Karpas-422 (cell line): ENCODE results near the gene FAM114A1. TPM values are rescaled to one million over a fixed set of nuclear protein-coding genes. Genes with fewer than 3 reads are reported as not detected.

Experiments
- DNase-seq: peaks from one replicate; pipeline ENCODE4 v3.0.0-alpha.2; 2015
- H2AFZ ChIP-seq: fragments of 200-600 bp; sonication (generic); 2 replicates; pipeline ENCODE4 v1.6.1; 2014; ENCODE audit warnings: antibody characterized with exemption, low read length, mixed read lengths
- H3K27ac ChIP-seq: fragments of 200-600 bp; sonication (generic); 2 replicates; pipeline ENCODE4 v1.5.1; 2014; ENCODE audit warnings: mild to moderate bottlenecking, low read length, moderate library complexity
- H3K27me3 ChIP-seq: fragments of 200-600 bp; sonication (generic); 2 replicates; pipeline ENCODE4 v1.6.1; 2014; ENCODE audit warnings: low read length, mixed read lengths
- H3K36me3 ChIP-seq: fragments of 200-600 bp; sonication (generic); 2 replicates; pipeline ENCODE4 v1.6.1; 2014; ENCODE audit warnings: low read length, mixed read lengths; ENCODE audit not compliant: insufficient read depth
- H3K4me1 ChIP-seq: fragments of 200-600 bp; sonication (generic); 2 replicates; pipeline ENCODE4 v1.6.1; 2014; ENCODE audit warnings: mild to moderate bottlenecking, low read length, mixed read lengths
- H3K4me2 ChIP-seq: fragments of 200-600 bp; sonication (generic); 2 replicates; pipeline ENCODE4 v1.6.1; 2014; ENCODE audit warnings: low read length, low read depth, mild to moderate bottlenecking; ENCODE audit not compliant: poor library complexity, severe bottlenecking
- H3K4me3 ChIP-seq: fragments of 200-600 bp; sonication (generic); 2 replicates; pipeline ENCODE4 v1.5.1; 2014; ENCODE audit warnings: mild to moderate bottlenecking, antibody characterized with exemption, low read length, mixed read lengths
- H3K79me2 ChIP-seq: fragments of 200-600 bp; sonication (generic); 2 replicates; pipeline ENCODE4 v1.6.1; 2014; ENCODE audit warnings: mild to moderate bottlenecking, low read length, mixed read lengths
- H3K9ac ChIP-seq: fragments of 200-600 bp; sonication (generic); 2 replicates; pipeline ENCODE4 v1.6.0; 2014; ENCODE audit warnings: low read length
- H3K9me2 ChIP-seq: fragments of 200-600 bp; sonication (generic), shearing (Covaris generic); replicated peaks from 2 replicates; pipeline ENCODE4 v1.6.0; 2014; ENCODE audit warnings: mild to moderate bottlenecking, low read length, moderate library complexity; ENCODE audit not compliant: insufficient read depth
- H3K9me3 ChIP-seq: fragments of 300-700, 200-600 bp; sonication (generic); 2 replicates; pipeline ENCODE4 v1.6.1; 2014; ENCODE audit warnings: low read length, mixed read lengths
- H4K20me1 ChIP-seq: fragments of 200-600 bp; sonication (generic); 2 replicates; pipeline ENCODE4 v1.6.1; 2014; ENCODE audit warnings: mild to moderate bottlenecking, antibody characterized with exemption, low read length, low read depth; ENCODE audit not compliant: insufficient read depth
- total RNA-seq: library from RNA; depleted of rRNA; stranded (reverse); fragments of >200 nt; shearing (Covaris generic); gene quantifications from 2 replicates; pipeline ENCODE4 v1.2.3, GENCODE V29; 2014; ENCODE audit warnings: low replicate concordance

Gene FAM114A1
- total RNA-seq, 1 experiment from 2014 or later: 1.6 TPM

DNA sequence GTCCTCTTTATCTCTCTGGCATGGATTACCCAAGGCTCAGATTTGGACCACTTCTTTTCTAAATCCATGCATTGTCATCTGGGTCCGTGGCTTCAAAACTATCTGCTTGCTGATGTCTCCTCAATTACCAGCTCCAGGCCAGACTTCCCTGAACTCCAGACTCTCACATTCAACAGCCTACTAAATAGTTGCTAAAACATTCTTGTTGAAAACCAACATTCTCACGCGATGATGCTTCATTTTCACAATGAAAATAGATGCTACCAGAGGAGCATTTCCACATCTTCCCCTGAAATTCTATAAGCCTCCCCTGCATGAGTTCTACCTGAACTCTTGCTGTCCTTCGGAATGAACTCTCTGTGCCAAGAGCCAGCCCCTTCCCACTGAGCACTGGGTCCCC is 5.8 kb upstream of the FAM114A1 start:
- H3K36me3 ChIP-seq: no peaks in the 10 kb centered on the region
- H4K20me1 ChIP-seq: no peaks in the 10 kb centered on the region
- DNase-seq: peak; percentile 27
- H2AFZ ChIP-seq: peak overlapping the region; percentile 30; the same call in 1 of the 2 replicates
- H3K27ac ChIP-seq: no peak overlapping the region
- no peak overlapping the region for H3K4me2 ChIP-seq
- H3K9ac ChIP-seq: no peak overlapping the region
- no peaks in the 10 kb centered on the region for H3K9me2 ChIP-seq
- no peaks in the 10 kb centered on the region for H3K9me3 ChIP-seq
- H3K4me3 ChIP-seq: no peak overlapping the region
- peaks cover 36% of the 10 kb centered on the region for H3K4me1 ChIP-seq
- no peaks in the 10 kb centered on the region for H3K27me3 ChIP-seq
- H3K79me2 ChIP-seq: no peaks in the 10 kb centered on the region

DNA sequence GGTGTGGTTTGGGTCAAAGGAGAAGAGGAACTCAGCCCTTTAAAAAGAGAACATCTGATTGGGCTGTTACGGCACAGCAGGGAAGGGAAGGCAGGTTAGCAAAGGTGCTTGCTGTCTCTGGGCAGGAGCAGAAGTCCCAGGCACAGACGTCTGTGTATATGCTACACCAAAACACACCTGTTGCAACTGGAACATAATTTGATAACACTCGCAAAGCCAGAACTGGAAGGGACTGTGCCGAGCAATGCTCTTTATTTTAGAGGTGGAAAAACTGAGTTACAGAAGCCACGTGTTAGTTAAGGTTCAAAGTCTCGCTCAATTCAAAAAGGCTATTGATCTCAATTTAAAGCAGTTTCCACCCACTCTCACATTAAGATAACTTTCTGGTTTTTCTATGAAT is 2.2 kb upstream of the FAM114A1 start:
- no peaks in the 10 kb centered on the region for H3K36me3 ChIP-seq
- peak; percentile 38 for DNase-seq

DNA sequence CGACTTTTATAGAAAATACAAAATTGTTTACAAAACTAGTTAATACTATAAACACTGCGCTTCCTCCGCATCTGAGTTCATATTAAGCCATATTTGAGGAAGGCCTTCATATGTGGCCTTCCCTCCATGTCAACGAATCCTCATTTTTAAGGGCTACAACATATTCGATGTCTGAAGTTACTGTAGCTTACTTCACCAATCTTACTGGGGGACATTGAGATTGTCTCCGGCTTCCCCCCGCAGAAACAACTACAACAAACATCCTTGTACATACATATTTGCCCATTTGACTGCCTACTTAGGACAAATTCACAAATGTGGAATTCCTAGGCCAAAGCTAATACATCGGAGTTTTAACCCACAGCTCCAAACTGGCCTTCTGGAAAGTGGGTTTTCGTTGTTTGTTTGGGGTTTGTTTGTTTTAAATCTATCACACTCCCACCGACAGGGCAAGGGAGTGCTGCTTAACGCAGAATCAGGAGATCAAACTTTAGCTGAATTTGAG is 581 bp upstream of the FAM114A1 start:
- Histone ChIP-seq H3K4me3 (peak overlapping the region; percentile 76), H3K36me3 (no peaks in the 10 kb centered on the region), H2AFZ (peak overlapping the region; percentile 82), H3K9me2 (no peaks in the 10 kb centered on the region), H3K4me2 (peak overlapping the region; percentile 77), H3K9me3 (no peaks in the 10 kb centered on the region), H3K4me1 (peaks cover 12% of the 10 kb centered on the region), H3K79me2 (no peaks in the 10 kb centered on the region), H4K20me1 (no peaks in the 10 kb centered on the region), H3K27me3 (no peaks in the 10 kb centered on the region), H3K9ac (peak overlapping the region; percentile 77), H3K27ac (no peak overlapping the region)
- DNase-seq: peak; percentile 31

More for the DNA sequence above, 2.2 kb upstream of the FAM114A1 start:
- H3K27ac ChIP-seq: no peak overlapping the region
- no peaks in the 10 kb centered on the region for H3K9me2 ChIP-seq
- H3K4me3 ChIP-seq: no peak overlapping the region
- no peaks in the 10 kb centered on the region for H3K27me3 ChIP-seq
- no peaks in the 10 kb centered on the region for H3K79me2 ChIP-seq
- H3K9me3 ChIP-seq: no peaks in the 10 kb centered on the region
- H3K4me1 ChIP-seq: peaks cover 19% of the 10 kb centered on the region
- H3K9ac ChIP-seq: no peak overlapping the region
- H3K4me2 ChIP-seq: no peak overlapping the region
- no peaks in the 10 kb centered on the region for H4K20me1 ChIP-seq
- no peak overlapping the region for H2AFZ ChIP-seq

DNA sequence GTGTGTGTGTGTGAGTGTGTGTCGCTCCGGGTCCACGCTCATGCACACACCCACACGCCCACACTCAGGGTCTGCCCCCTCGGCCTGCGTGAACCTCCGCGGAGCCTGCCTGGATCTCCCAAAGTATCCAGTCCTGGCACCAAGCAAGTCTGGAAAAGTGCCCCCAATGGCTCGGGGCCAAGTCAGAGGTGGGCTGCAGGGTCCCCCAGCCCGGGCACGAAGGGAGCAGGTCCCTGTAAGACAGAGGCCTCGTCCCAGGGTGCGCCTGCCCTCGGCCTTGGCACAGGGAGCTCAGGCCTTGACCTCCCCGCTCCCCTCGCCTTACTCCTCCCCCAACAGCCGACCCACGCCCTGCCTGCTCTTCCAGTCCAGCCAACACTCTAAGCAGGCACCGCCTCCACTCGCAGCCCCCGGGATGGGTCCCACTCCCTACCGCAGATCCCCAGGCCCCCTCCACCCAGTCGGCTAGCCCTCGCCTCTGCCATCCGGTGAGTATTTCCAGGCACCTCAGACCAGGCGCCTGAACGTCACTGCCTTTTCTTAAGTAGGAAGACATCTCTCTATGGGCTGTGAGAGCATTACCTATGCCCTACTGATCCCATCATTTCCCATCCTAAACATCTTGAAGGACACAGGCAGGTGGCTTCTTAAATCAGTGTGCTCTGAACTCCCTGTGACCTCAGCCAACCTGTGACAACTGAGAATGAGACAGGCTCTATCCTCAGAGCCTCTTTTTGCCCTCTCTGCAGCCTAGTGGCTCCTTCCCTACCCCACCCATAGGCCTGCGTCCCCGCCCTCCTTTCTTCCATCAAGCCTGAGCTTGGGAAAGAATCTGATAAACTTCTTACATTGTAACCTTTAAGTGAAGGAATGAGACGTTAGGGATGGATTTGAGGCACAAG is 704 bp downstream of the FAM114A1 start:
- H4K20me1 ChIP-seq: no peaks in the 10 kb centered on the region
- H3K9me2 ChIP-seq: no peaks in the 10 kb centered on the region
- H3K4me2 ChIP-seq: peak overlapping the region; percentile 77
- H3K4me3 ChIP-seq: peak overlapping the region; percentile 76
- peak; percentile 33 for DNase-seq
- H3K27me3 ChIP-seq: no peaks in the 10 kb centered on the region
- H2AFZ ChIP-seq: peak overlapping the region; percentile 80; the same call in 1 of the 2 replicates
- H3K9ac ChIP-seq: peak overlapping the region; percentile 77
- H3K36me3 ChIP-seq: no peaks in the 10 kb centered on the region
- peaks cover 12% of the 10 kb centered on the region for H3K4me1 ChIP-seq
- H3K9me3 ChIP-seq: no peaks in the 10 kb centered on the region
- no peaks in the 10 kb centered on the region for H3K79me2 ChIP-seq
- no peak overlapping the region for H3K27ac ChIP-seq

DNA sequence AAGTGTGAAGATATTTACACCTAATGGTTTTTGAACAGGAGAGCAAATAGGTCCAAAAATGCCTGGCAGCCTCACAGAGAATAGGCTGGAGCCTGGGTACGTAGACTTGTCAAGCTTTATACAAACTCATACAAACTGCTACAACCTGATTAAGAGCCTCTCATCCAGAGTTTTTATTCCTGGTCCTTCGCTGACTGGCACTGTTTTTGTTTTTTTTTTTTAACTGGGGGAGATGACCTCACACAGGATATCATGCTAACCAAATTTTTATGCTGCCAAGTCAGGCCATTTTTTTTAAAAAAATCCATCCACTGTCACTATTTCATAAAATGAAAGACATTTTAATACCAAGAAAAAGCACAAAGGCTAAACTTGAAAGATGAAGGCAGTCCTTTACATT is 1.9 kb downstream of the FAM114A1 start:
- peaks cover 12% of the 10 kb centered on the region for H3K4me1 ChIP-seq
- no peak overlapping the region for H3K4me3 ChIP-seq
- H3K9me2 ChIP-seq: no peaks in the 10 kb centered on the region
- no peak overlapping the region for H3K9ac ChIP-seq
- no peak overlapping the region for H2AFZ ChIP-seq
- H3K36me3 ChIP-seq: no peaks in the 10 kb centered on the region
- H3K27me3 ChIP-seq: no peaks in the 10 kb centered on the region
- DNase-seq: peak; percentile 34
- no peaks in the 10 kb centered on the region for H3K9me3 ChIP-seq
- H3K27ac ChIP-seq: no peak overlapping the region
- H4K20me1 ChIP-seq: no peaks in the 10 kb centered on the region
- H3K4me2 ChIP-seq: no peak overlapping the region
- H3K79me2 ChIP-seq: no peaks in the 10 kb centered on the region

DNA sequence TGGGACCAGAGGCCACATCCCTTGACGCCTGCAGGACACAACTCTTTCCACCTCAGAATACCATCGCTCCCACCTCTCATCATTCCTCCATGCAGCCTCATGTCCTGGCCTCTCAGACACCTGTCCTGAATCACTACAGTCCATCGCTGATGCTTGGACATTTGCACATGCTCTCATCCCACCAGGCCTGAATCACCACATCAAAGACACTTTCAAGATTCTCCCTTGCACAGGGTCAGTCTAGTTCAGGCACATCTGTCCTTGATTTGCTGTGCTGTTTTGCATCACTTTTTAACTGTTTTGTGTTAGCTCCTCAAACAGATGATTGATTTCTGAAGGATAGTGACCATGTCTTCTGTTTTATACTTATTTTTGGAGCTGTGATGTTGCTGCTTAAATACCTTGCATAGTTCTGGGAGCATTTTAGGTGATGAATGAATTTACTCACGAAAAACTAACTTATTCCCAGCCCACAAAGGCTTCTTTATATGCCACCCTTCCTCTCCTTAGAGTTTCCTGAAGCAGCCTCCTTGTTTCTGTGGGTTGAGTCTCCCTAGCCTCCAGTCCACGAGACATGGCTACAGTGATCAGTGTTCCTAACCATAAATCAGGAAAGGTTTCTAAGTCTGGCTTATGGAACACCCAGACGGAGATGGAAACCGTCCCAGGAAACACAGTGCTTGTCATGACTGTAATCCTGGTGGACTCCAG is 2.6 kb downstream of the FAM114A1 start:
- peak; percentile 29 for DNase-seq

DNA sequence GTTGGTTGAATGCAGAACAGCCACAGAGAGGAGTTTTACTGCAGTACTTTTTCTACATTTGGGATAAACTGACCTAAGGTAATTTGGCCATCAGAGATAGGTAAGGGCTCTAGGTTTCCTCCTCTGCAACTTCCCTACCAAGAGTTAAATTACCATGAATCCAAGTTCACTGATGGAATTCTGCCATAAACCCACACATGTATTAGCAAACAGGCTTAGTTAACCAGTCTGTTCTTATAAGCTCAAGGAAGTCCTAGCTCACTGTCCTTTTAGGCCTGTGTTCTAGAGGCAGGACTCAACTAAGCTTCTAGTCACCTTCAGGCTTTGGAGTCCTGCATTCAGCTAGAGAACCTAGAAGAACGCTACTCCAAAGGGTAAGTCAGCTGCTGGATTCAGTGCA is 4.0 kb downstream of the FAM114A1 start:
- H3K27me3 ChIP-seq: no peaks in the 10 kb centered on the region

More for the DNA sequence above, 2.6 kb downstream of the FAM114A1 start:
- Histone ChIP-seq H4K20me1 (no peaks in the 10 kb centered on the region), H3K9ac (no peak overlapping the region), H3K9me3 (no peaks in the 10 kb centered on the region), H3K27ac (no peak overlapping the region), H3K27me3 (no peaks in the 10 kb centered on the region), H3K79me2 (no peaks in the 10 kb centered on the region), H3K4me1 (peaks cover 12% of the 10 kb centered on the region), H3K4me2 (no peak overlapping the region), H3K9me2 (no peaks in the 10 kb centered on the region), H3K36me3 (no peaks in the 10 kb centered on the region), H2AFZ (no peak overlapping the region), H3K4me3 (no peak overlapping the region)

DNA sequence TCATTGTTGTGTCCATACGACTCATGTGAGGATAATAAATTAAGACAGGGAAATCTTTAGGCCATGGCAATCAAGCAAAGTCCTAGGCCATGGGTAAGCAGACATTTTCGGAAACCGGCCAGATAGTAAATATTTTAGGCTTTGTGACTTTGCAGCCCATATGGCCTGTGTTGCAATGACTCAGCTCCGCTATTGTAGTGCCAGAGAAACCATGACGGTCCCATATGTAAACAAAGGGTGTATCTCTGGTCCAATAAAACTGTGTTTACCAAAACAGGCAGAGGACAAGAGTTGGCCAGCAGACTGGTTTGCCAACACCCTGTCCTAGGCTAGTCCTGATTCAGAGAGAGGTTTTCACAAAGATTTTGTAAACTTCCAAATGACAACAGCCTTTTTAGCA is 5.0 kb downstream of the FAM114A1 start:
- H3K9me3 ChIP-seq: no peaks in the 10 kb centered on the region
- H3K4me2 ChIP-seq: no peak overlapping the region
- H3K27me3 ChIP-seq: no peaks in the 10 kb centered on the region
- H3K9ac ChIP-seq: no peak overlapping the region
- H3K36me3 ChIP-seq: no peaks in the 10 kb centered on the region
- no peaks in the 10 kb centered on the region for H3K9me2 ChIP-seq
- no peak for DNase-seq
- no peaks in the 10 kb centered on the region for H3K79me2 ChIP-seq
- H3K27ac ChIP-seq: no peak overlapping the region
- H2AFZ ChIP-seq: no peak overlapping the region
- peaks cover 7% of the 10 kb centered on the region for H3K4me1 ChIP-seq
- no peaks in the 10 kb centered on the region for H4K20me1 ChIP-seq
- H3K4me3 ChIP-seq: no peak overlapping the region

More for the DNA sequence above, 4.0 kb downstream of the FAM114A1 start:
- no peak overlapping the region for H3K4me2 ChIP-seq
- H3K4me3 ChIP-seq: no peak overlapping the region
- H3K9me3 ChIP-seq: no peaks in the 10 kb centered on the region
- H3K36me3 ChIP-seq: no peaks in the 10 kb centered on the region
- peak; percentile 38 for DNase-seq
- no peaks in the 10 kb centered on the region for H3K9me2 ChIP-seq
- no peak overlapping the region for H3K27ac ChIP-seq
- H3K79me2 ChIP-seq: no peaks in the 10 kb centered on the region
- H2AFZ ChIP-seq: no peak overlapping the region
- H3K4me1 ChIP-seq: peaks cover 12% of the 10 kb centered on the region
- no peak overlapping the region for H3K9ac ChIP-seq
- H4K20me1 ChIP-seq: no peaks in the 10 kb centered on the region
